ENCODE results near the gene ADH7.
A peak's percentile ranks its signal among the peaks of the same experiment; 100 is the strongest.

ADH7 gene

DNA sequence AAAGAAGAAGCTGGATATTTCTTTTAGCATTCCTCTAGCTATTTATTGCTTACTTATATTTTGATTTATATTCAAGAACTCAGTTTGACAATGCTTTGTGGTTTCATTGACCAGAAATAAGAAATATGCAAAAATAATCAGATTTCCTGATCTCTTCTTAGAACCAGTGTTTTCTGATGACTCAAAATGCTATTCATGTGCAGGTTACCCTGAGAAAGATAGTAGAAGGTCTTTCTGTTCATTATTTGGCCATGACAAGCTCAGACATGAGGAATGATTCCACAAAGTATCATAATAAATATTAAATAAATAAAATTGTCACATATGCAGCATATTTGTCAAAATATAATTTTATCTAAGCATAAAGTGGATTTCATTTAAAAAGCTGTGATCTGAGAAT is 24.1 kb downstream of the ADH7 start:
- DNase-seq (ENCODE audit: low read depth, low spot score): no peak
- in situ Hi-C loops (cut with HindIII; ENCODE audit: low sequenced_read_pairs): no loop called here
- TF ChIP-seq, protein P1, sequence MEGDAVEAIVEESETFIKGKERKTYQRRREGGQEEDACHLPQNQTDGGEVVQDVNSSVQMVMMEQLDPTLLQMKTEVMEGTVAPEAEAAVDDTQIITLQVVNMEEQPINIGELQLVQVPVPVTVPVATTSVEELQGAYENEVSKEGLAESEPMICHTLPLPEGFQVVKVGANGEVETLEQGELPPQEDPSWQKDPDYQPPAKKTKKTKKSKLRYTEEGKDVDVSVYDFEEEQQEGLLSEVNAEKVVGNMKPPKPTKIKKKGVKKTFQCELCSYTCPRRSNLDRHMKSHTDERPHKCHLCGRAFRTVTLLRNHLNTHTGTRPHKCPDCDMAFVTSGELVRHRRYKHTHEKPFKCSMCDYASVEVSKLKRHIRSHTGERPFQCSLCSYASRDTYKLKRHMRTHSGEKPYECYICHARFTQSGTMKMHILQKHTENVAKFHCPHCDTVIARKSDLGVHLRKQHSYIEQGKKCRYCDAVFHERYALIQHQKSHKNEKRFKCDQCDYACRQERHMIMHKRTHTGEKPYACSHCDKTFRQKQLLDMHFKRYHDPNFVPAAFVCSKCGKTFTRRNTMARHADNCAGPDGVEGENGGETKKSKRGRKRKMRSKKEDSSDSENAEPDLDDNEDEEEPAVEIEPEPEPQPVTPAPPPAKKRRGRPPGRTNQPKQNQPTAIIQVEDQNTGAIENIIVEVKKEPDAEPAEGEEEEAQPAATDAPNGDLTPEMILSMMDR (IDR thresholded peaks at IDR 0.05; ENCODE audit: low read depth, low read length): no peak
- no peak overlapping the region for H3K4me3 ChIP-seq (ENCODE audit: low read depth, low read length)

DNA sequence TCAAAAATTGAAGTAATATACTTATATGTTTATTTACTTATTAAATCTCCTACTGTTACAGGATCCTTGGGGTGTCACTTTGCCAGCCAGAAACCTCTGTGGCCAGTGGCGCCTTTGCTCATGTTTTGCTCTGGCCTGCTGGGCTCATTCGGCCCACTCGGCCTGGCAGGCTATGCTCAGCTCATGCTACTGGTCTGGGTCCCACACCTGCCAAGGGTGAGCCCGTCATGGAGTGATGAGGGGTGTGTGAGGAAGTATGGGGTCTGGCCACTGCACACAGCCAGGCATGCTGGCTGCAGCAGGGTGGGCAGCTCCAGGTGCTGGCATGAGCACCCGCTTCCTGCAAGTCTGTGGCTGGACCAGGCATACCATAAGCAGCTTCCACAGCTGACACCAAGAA is 25.1 kb downstream of the ADH7 start:
- no peak overlapping the region for H3K4me3 ChIP-seq (ENCODE audit: low read depth, low read length)
- TF ChIP-seq, protein P1 (IDR thresholded peaks at IDR 0.05; ENCODE audit: low read depth, low read length): no peak
- DNase-seq (ENCODE audit: low read depth, low spot score): no peak
- in situ Hi-C loops (cut with HindIII; ENCODE audit: low sequenced_read_pairs): no loop called here

DNA sequence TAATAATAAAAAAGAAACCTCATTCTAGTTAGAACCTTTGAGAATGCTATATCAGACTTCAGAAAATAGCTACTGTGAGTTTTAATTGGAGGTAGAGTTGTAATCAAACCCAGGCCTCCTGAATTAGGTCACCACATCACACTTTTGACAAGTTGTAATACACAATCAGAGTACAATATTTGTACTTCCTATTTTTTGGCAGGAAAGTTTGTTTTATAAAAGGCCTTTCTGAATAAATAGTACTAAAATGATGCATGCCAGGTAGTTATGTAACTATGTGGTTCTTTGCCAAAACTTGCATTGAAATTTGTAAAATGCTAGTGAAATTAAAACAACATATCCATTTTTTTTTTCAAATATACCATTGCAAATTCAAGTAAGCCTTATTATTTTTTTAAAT is 26.8 kb downstream of the ADH7 start:
- in situ Hi-C loops (cut with HindIII; ENCODE audit: low sequenced_read_pairs): no loop called here
- no peak for DNase-seq (ENCODE audit: low read depth, low spot score)
- TF ChIP-seq, protein P1 (IDR thresholded peaks at IDR 0.05; ENCODE audit: low read depth, low read length): no peak

DNA sequence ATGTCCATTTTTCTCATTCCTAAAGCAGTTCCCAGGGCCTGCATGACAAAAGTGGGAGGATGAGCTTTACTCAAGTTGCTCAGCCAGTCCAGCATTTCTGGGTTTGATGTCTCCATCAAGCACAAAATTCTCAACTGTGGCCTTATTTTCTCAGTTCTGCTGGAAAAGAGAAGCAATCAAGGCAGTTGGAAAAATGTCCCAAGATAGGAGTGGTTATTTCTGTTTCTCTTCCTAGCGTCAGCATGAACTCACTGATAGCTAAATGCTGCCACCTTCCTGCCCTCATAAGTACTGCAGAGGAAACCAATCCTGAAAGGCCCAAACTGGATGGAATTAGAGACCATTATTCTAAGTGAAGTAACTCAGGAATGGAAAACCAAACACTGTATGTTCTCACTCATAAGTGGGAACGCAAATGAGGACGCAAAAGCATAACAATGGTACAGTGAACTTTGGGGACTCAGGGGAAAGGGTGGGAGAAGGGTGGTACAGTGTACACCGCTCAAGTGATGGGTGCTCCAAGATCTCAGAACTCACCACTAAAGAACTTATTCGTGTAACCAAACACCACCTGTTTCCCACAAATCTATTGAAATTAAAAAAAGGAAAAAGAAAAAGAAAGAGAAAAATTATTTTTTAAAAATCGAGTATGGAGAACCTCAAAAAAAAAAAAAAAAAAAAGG is 29.6 kb downstream of the ADH7 start:
- TF ChIP-seq, protein P1 (IDR thresholded peaks at IDR 0.05; ENCODE audit: low read depth, low read length): peak; percentile 87
- in situ Hi-C loops (cut with HindIII; ENCODE audit: low sequenced_read_pairs): no loop called here
- H3K4me3 ChIP-seq (ENCODE audit: low read depth, low read length): no peak overlapping the region
- DNase-seq (ENCODE audit: low read depth, low spot score): peak; percentile 81

More for the DNA sequence above, 26.8 kb downstream of the ADH7 start:
- H3K4me3 ChIP-seq (ENCODE audit: low read depth, low read length): no peak overlapping the region

DNA sequence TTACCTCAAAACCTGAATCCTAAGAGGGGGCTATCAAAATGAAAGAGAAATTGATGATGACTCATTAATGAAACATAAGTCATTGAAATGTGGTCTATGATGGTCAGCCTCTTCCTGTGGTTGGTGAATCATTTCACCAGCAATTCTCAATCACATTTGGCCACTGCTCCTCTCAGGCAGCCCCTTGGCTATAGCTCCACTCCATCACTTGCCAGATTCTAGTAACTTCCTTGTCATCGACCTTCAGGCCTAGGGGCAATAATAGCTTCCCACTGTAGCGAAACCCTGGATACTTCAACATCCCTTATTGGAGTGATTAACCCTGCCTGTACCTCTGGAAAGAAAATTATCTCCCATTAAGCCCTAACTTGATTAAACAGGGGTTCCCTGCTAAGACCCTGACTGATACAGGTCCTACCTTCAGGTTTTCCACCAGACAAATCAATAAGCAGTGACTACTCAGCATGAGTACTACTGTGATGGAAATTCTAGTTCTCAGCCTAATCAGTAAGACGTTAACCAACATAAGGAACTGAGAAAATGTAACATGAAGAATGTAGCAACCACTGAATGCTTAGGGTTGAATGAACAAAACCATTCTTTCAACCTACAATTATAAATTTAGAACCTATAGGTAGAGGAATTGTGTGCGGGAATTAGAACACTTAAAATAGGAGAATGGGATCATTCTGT is 30.4 kb downstream of the ADH7 start:
- in situ Hi-C loops (cut with HindIII; ENCODE audit: low sequenced_read_pairs): no loop called here
- no peak overlapping the region for H3K4me3 ChIP-seq (ENCODE audit: low read depth, low read length)
- TF ChIP-seq, protein P1 (IDR thresholded peaks at IDR 0.05; ENCODE audit: low read depth, low read length): no peak
- peak; percentile 93 for DNase-seq (ENCODE audit: low read depth, low spot score)

DNA sequence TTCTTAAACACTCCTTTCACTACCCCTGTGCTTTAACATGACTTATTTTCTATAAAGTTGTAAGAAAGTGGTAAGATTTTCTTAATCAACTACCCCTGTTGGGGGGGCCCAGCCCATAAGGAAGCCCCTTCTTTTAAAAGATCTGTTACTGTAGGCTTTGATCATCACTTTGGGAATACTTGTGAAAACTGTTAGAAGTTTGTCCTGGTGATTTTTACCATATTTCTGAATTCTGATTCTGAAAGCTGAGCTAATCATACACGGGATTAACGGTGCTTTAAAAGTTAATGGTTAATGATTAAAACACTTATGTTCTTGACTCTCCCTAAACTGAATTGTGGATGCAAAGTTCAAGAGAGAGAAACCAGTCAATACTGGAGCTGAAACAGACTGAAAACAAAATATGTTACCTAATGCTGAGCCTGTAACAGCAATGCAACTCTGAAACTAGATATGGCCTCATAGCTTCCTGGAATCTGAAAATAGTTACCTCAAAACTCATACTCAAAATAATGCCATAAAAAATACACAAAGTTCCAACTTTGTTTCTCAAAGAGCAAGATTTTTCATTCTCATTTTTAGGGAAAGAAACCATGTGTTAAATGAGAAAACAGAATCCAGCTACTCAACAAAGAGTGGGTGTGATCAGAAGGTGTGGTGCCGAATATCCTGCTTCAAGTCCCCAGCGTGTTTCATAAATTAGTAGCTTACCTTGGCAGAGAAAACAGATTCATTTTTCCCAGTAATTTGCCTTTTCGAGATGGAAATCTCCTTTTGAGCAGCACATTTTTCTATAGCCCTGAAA is 31.6 kb downstream of the ADH7 start:
- DNase-seq (ENCODE audit: low read depth, low spot score): peak; percentile 49
- TF ChIP-seq, protein P1 (IDR thresholded peaks at IDR 0.05; ENCODE audit: low read depth, low read length): no peak
- H3K4me3 ChIP-seq (ENCODE audit: low read depth, low read length): no peak overlapping the region
- in situ Hi-C loops (cut with HindIII; ENCODE audit: low sequenced_read_pairs): no loop called here
